K562 treated with DMSO at 1 percent for 48 hours (cell line): ENCODE data around the gene CRTC3. TPM values are rescaled to one million over a fixed set of nuclear protein-coding genes. Genes with fewer than 3 reads are reported as not detected.

Source experiments
- total RNA-seq: library from RNA; unstranded; fragments of 300-600 nt; gene quantifications from 2 replicates; pipeline ENCODE4 v1.2.3, GENCODE V29; 2022; ENCODE audit warnings: low replicate concordance; ENCODE audit errors: extremely low read depth

CRTC3 gene
- total RNA-seq = not detected in 2 replicates

GRCh38 chr15:90529371-90530249 is at the start of gene CRTC3:
Gene CRTC3 (plus strand): TSS chr15:90529923. CDS start chr15:90530072, 149 bp downstream.

Other genes with a start within 250 kb of the CRTC3 start
- gene ZNF774, start 177.6 kb upstream of the CRTC3 start, total RNA-seq = not detected in 2 replicates
- gene IQGAP1, start 141.7 kb upstream of the CRTC3 start, total RNA-seq = 96.8 TPM in 1 of 2 replicates, not detected in the other
- not detected in 2 replicates for gene BLM, start 187.4 kb downstream of the CRTC3 start, total RNA-seq